ENCODE measurements around the gene ACO2.
A peak's percentile ranks its signal among the peaks of the same experiment; 100 is the strongest.

ACO2 gene

DNA sequence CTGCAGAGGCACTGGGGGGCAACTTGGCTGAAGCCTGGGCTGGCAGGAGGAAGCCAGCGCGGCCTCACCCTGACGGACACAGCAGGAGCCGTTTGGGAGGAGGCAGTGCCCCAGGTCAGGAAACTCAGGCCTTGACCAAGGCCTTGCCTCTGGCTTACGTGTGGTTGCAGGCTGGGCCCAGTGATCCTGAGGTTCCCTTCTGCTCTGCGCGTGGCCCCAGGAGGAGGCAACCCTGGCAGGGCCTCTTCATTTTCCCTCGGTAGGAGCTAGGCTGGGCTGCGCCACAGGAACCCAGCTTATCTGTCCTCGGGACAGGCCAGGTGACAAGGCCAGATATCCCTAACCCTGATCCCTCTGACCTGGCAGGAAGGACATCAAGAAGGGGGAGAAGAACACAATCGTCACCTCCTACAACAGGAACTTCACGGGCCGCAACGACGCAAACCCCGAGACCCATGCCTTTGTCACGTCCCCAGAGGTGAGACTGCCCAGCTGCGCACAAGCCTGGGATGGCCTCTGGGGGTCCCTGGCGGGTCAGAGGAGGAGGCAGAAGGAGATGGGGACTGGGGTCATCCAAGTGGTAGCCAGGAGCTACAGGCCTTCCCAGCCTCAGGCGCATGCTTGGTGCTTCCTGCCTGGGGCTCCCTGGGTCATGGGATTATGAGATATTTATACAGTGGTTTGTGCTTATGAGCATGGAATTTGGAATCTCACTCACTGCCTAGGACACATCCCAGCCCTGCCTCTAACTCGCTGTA, 54.7 kb downstream of the ACO2 start:
- DNase-seq (ENCODE audit: low spot score), result peak; percentile 65

DNA sequence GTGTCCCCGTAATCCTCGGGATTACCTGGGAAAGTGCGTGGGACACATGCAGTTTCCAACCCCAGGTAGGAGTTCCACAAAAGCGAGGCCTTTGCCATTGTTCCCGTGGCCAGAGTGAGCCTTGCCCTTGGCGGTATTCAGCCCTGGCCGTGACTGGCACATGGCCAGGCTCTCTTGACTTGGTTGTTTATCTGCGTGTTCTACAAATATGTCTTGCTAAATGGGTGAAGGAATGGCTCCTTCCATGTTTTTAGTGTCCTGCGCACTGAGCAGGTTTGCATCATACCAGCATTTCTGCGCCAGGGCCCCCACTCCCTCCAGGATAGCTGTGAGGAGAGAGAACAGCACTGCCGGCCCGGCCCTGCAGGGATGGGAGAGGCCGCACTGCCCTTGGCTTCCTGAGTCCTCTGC, 55.3 kb downstream of the ACO2 start:
- DNase-seq (ENCODE audit: low spot score), result no peak

- no peak for DNase-seq (ENCODE audit: low spot score)
Observed at GRCh38 chr22:41524809-41525449, 56.0 kb downstream of the ACO2 start.

- DNase-seq (ENCODE audit: low spot score), result no peak
Observed at GRCh38 chr22:41525450-41526225, 56.7 kb downstream of the ACO2 start.

DNA sequence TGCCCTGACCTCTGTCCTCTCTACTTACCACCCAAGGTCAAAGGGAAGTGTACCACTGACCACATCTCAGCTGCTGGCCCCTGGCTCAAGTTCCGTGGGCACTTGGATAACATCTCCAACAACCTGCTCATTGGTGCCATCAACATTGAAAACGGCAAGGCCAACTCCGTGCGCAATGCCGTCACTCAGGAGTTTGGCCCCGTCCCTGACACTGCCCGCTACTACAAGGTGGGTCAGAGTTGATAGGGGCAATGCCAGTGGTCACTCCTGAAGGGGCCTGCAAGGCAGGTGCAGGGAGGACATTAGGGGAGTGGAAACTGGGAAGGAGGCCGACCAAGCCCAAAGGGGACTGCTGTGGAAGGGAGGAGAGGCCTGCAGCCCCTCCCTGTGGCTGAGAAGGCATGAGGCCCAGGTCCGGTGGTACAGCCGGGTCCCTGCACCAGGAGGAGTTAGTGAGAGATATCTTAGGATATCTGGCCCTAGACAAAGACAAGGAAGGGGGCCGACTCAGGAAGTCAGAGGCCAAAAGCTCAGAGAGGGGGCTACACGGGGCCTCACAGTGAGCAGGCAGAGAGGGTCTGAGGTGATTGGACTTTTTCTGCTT, 57.4 kb downstream of the ACO2 start:
- no peak for DNase-seq (ENCODE audit: low spot score)

DNA sequence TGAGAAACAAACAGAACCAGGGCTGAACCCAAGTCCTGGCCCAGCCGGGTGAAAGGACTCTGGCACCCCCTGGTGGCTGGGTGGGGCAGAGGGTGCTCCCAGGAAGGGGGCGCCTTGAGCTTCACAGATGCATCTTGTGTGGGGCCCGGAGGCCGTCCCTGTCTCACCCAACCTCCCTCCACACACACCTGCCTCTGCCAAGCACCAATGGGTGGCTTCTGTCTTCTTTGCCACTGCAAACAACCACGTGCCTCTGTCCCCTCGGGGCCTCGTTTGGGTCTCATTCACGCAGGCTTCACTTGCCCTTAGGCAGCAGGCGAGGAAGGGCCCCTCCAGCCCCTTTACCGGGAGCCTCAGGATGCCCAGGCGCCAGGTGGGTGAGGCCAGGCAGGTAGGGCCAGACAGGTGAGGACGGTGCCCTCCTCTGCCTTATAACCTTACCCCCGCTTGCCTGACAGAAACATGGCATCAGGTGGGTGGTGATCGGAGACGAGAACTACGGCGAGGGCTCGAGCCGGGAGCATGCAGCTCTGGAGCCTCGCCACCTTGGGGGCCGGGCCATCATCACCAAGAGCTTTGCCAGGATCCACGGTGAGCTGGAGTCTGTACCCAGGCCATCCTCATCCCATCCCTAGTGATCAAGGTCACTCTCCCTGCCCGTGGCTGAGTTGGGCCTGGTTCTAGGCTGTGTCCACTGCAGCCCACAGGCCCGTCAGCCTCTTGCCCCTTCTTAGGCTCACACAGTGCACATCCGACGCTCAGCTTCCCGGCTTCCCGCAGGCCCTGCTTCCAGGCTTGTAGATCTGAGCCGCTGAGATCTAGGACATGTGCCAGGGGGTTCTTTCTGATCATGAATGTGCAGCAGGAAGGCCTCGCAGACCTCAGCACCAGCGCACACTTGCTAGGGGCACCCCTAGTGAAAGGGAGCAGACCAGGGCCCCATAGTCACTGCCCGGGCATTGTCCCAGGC, 58.2 kb downstream of the ACO2 start:
- peak; percentile 85 for DNase-seq (ENCODE audit: low spot score)

DNA sequence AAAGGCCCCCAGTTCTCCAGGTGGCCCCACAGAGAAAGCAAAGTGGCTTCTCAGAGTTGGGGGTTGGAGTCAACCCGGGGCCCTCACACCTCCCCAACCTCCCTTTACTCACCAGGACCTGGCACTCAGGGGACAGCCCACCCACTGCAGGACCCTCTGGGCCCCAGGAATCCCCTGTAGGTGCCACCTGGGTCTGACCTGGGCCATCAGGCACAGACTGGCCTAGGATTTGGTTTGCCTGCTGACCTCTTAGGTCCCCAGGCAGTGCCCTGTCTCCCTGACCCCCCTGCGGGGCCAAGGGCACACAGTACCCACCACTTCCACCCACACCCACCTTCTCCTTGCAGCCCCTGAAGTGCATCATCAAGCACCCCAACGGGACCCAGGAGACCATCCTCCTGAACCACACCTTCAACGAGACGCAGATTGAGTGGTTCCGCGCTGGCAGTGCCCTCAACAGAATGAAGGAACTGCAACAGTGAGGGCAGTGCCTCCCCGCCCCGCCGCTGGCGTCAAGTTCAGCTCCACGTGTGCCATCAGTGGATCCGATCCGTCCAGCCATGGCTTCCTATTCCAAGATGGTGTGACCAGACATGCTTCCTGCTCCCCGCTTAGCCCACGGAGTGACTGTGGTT, 59.3 kb downstream of the ACO2 start:
- DNase-seq (ENCODE audit: low spot score), result no peak

DNA sequence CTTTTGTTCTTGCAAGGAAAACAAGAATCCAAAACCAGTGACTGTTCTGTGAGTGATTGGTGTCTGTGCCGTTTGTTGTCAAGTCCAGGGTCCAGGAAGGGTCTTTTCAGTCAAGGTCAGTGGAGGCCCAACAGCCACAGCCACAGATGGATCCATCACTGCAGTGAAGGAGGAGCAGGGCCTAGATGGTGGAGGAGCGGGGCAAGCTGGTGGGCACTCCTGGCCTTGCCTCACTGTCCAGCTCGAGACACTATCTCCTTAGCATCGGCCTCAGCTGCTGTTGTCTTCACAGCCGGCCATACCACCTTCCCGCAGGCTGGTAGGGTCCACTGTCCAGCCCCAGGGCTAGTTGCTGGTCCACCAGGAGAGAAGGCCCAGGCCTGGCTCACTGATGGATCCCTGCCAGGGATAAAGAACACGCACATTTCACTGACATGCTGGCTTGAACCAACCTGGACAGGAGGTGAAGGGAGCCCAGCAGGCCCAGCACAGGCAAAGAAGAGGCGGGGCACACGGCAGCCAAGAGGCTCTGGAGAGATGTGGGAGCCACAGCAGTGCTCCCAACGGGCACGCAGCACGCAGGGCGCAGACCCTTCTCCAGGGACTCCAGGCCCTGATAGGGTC, 60.1 kb downstream of the ACO2 start:
- DNase-seq (ENCODE audit: low spot score), result no peak

DNA sequence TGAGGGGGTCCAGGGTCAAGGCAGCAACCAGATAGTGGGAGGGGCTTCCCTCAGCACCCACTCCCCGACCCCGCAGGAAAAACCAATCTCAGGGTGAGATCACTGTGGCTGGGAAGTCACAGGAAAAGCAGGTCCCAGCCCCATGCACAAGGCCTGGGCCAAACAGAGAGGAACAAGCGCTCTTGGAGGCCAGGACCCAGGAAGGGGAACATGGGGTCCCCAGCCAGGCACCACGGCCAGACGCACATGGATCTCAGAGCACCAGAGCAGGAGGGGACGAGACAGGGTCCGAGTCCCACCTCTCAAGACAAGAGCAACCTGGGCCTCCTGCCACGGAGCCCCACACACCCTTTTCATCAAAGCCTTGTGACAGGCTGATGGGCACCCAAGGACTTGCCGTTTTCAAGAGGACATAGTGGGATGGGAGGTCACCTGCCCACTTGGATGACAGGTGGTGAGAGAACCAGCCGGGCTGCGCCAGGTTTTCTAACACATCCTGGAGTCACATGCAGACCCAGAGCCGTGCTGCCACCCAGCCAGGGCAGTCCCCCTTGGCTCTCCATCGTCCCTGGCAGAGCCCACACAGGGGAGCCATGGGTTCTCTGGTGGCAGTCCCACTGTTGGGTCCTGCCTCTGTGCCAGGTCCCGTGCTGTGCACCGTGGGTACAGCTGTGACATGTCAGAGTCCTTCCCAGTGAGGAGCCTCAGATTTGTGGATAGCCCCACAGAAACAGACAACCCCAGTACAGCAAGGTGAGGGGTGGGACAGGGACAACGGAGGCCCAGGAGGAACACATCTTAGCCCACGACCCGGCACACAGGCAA, 62.2 kb downstream of the ACO2 start:
- DNase-seq (ENCODE audit: low spot score), result no peak

GRCh38 chr22:41531715-41532477, 63.0 kb downstream of the ACO2 start:
- DNase-seq (ENCODE audit: low spot score), result no peak

- DNase-seq (ENCODE audit: low spot score), result peak; percentile 80
Observed at GRCh38 chr22:41532908-41533825, 64.2 kb downstream of the ACO2 start.

GRCh38 chr22:41534219-41534618, 65.3 kb downstream of the ACO2 start:
- no peak for DNase-seq (ENCODE audit: low spot score)

- peak; percentile 63 for DNase-seq (ENCODE audit: low spot score)
Observed at GRCh38 chr22:41535244-41535643, 66.3 kb downstream of the ACO2 start.

GRCh38 chr22:41537203-41537602, 68.3 kb downstream of the ACO2 start:
- DNase-seq (ENCODE audit: low spot score), result no peak

DNA sequence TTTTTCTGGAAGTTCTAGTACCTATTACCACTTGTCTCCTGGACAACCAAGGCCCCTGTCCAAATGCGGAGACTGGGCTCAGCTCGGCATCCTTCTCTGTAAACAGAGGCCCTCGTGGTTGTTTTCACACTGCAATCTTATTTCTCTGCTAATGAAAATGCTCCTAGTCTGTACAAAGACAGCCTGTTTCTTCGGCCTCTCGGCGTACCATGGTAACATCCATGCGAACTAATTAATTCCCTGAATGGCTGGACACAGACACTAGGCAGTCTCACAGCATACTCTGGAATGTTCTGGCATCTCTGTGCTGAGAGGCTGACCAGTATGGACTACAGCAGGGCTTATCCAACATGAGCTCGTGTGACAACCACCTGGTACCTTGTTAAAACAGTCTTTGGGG, 69.7 kb downstream of the ACO2 start:
- DNase-seq (ENCODE audit: low spot score), result no peak

DNA sequence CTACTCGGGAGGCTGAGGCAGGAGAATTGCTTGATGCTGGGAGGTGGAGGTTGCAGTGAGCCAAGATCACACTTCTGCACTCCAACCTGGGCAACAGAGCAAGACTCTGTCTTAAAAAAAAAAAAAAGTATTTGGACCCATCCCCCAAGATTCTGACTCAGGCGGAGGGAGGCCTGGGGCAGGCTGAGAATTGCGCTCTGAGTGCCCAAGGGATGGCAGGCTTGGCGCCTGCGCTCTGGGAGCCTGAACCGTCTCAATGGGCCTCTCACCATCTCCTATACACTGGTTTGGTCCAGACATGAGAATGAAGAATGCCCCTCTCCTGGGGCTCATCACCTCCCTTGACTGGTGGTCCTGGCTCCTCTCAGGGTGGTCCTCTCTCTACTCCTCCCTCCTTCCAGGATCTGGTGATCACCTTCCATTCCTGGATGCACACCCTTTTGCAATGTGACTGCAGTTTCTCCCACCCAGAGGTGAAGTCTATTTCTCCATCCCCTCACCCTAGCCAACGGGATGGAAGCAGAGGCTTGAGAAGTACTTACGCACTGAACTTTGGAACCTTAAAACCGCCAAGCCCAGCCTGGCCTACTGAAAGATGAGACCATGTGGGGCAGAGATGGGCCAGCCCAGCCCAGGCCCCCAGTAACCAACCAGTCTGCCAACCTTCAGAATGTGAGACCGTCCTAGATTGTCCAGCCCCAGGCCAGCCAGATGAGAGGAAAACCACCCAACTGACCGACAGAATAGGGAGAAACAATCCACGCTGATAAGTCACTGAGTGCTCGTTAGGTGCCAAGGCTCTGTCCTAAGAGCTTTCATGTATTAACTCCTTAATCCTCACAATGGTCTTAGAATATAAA, 70.5 kb downstream of the ACO2 start:
- no peak for DNase-seq (ENCODE audit: low spot score)

- DNase-seq (ENCODE audit: low spot score), result no peak
Observed at GRCh38 chr22:41540006-41540315, 71.0 kb downstream of the ACO2 start.
